ENCODE data around the gene KDM5D.

DNA sequence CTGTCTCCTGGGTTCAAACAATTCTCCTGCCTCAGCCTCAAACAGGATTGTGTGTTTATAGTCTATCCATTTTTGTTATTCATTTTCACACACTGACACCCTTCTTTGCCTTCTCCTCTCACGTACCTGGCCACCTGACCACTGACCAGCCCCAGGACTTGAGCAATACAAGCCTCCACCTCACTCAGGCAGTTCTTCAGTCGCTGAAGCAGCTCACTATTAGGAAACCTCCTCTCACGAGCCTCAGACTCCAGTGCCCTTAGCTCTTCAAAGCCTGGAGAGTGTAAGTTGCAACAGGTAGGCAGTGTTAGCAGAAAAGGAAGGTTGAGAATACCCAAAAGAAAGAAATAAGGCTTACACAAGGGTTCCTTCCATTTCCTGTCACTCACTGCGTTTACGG, 29.3 kb downstream of the KDM5D start:
- TF ChIP-seq, protein P1, sequence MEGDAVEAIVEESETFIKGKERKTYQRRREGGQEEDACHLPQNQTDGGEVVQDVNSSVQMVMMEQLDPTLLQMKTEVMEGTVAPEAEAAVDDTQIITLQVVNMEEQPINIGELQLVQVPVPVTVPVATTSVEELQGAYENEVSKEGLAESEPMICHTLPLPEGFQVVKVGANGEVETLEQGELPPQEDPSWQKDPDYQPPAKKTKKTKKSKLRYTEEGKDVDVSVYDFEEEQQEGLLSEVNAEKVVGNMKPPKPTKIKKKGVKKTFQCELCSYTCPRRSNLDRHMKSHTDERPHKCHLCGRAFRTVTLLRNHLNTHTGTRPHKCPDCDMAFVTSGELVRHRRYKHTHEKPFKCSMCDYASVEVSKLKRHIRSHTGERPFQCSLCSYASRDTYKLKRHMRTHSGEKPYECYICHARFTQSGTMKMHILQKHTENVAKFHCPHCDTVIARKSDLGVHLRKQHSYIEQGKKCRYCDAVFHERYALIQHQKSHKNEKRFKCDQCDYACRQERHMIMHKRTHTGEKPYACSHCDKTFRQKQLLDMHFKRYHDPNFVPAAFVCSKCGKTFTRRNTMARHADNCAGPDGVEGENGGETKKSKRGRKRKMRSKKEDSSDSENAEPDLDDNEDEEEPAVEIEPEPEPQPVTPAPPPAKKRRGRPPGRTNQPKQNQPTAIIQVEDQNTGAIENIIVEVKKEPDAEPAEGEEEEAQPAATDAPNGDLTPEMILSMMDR (IDR thresholded peaks at IDR 0.05 in 8 of 11, conservative IDR thresholded peaks at IDR 0.05 in 3 of 11): no peak
- no peak for TF ChIP-seq POLR2AphosphoS5 (IDR thresholded peaks at IDR 0.05)

All from spleen (tissue), 7 donors.